GM12873 (cell line): ENCODE data around the gene CIAO3.
A peak's percentile ranks its signal among the peaks of the same experiment; 100 is the strongest.

Experiments used
- TF ChIP-seq, protein P1 (sequence below): IDR thresholded peaks from 2 replicates; pipeline ENCODE4 v1.5.1; 2012; ENCODE audit warnings: low read depth, mild to moderate bottlenecking, moderate library complexity, low read length, control low read depth; ENCODE audit not compliant: insufficient read depth; ENCODE audit errors: missing control alignments

Gene CIAO3

DNA sequence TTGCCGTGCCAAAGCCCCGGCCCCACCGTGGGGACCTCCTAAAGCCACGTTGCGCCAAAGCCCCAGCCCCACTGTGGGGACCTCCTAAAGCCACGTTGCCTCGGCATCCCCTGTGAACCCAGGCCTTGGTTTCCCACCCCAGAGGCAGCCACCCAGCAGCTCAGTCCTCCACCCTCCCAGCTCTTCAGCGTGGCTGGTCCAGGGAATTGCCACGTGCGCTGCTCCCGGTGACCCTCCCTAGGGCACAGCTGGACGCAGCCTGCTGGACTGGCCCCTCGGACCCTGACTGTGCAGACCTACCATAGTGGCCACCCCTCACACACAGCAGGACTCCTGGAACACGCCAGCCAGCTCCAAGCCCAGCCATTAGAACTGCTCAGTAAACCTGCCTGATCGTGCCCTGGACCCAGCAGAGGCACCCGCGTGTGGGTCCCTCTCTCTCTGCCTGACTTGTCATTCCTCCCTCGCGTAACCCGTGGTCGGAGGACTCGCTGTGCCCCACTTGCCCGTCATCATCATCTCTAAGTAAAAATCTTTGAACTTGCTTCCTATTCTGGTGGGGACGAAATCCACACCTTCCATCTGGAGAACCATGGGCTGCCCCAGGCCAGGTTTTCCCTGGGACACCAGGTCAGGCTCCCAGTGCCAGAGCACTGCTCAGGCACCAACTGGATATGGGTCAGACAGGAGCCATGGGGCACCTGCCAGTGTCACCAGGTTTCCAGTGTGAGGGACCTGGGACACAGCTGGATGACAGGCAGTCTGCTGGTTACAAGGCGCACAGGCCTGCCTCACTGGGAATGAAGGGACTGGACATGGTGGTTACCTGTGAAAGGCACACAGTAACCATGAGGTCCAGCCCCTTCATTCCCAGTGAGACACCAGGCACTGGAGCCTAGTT is 5.6 kb downstream of the CIAO3 start:
- TF ChIP-seq, protein P1, sequence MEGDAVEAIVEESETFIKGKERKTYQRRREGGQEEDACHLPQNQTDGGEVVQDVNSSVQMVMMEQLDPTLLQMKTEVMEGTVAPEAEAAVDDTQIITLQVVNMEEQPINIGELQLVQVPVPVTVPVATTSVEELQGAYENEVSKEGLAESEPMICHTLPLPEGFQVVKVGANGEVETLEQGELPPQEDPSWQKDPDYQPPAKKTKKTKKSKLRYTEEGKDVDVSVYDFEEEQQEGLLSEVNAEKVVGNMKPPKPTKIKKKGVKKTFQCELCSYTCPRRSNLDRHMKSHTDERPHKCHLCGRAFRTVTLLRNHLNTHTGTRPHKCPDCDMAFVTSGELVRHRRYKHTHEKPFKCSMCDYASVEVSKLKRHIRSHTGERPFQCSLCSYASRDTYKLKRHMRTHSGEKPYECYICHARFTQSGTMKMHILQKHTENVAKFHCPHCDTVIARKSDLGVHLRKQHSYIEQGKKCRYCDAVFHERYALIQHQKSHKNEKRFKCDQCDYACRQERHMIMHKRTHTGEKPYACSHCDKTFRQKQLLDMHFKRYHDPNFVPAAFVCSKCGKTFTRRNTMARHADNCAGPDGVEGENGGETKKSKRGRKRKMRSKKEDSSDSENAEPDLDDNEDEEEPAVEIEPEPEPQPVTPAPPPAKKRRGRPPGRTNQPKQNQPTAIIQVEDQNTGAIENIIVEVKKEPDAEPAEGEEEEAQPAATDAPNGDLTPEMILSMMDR = no peak

DNA sequence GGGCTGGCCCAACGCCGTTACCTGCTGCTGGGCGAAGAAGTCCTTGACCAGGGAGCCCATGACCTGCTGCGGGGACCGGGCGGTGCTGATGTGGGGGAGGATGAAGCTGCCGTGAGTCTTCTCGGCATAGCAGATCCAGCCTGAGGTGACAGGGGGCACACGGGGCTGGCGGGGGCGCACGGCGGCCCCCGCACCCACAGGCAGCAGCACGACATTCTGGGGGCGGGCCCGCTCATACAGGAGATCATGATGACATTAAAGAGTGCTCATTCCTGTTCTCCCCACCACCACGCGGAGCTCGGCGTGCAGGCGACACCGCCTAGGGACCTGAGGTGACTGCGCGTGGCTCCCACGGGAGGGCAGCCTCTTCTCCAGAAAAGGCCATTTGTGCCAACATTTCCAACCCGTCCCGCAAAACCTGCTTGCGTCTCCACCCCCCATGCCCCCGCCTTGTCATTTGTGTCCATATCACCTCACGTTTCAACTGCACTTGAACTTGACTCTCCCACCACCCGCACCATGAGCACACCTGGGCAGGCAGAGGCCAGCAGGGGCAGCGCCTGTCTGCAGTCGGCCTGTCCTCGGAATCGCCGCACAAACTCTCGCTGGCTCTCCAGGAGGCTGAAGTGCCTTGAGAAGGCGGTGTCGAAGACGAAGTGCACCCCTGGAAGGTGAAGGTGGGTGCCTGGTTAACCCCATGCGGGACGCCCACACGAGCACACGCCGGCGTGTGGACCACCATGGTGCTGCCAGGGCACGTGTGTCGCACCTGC is 6.4 kb downstream of the CIAO3 start:
- TF ChIP-seq, protein P1 = no peak

DNA sequence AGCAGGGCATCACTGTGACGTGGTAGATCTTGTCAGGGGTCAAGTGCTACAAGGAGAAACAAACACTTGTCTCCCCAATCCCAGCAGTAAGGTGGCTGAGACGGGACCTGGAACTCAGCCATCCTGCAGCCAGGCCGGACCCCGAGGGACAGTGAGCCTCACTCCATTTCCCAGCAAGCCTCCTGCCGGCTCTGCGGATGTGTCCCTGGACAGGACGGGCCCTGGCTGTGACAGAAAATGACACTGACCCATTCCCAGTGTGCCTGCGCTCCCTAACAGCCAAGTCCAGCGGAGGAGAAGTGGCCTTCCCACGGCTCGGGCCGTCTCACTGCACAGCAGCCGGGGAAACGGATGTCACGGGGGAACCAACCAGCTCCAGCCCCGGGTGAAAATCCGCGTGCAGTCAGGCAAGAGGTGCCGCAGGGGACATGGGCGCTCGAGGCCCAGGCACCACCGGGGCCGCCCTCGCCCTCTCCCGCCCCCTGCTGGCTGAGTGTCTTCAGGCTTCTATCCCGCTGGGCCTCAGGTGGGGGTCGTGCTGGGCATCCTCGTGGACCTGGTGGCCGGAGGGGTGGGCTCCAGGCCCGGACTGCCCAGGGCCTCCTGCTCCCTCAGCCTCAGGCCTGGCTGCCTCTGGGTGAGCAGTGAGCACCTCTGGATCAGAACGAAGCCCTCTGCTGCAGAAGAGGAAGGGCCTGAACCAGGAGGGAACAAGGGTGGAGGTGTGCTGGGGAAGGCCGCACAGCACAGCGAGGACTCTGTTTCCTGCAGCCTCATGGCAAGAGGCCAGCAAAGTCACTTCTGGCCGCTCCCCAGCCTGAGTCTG is 7.2 kb downstream of the CIAO3 start:
- TF ChIP-seq, protein P1 = peak; percentile 46

DNA sequence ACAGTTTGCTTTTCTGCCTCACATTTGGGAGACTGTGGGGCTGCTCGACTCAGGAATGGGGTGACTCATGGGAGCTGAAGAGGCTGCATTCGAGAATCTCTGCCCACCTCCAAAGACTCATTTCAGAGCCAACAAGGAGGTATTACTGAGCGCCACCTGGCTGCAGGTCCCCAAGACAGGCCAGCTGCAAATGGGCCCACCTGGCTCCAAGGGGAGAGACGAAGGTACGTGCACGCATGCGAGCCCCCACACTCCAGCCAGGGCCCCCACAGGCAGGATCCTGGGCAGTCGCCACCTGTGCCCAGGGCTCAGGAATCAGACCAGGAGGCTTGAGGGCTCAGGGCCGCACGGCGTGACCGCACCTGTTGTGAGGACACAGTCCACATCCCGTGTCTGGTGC is 7.9 kb downstream of the CIAO3 start:
- TF ChIP-seq, protein P1 = no peak

DNA sequence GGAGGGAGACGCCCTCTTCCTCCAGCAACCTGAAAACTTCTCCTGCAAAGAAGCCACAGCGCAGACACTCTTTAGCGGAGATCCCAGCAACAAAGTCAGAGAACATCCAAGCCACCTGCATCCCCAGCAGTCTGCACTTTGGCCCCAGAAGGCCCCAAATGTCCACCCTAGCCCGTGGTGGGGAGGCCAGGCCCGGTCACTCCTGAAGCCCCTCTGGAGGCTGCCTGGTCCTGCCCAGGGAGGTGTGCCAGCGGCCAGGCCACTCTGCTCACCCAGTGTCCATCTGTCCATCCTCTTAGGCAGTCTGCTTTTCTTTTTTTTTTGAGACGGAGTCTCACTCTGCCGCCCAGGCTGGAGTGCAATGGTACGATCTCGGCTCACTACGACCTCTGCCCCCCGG is 8.5 kb downstream of the CIAO3 start:
- TF ChIP-seq, protein P1 = no peak

DNA sequence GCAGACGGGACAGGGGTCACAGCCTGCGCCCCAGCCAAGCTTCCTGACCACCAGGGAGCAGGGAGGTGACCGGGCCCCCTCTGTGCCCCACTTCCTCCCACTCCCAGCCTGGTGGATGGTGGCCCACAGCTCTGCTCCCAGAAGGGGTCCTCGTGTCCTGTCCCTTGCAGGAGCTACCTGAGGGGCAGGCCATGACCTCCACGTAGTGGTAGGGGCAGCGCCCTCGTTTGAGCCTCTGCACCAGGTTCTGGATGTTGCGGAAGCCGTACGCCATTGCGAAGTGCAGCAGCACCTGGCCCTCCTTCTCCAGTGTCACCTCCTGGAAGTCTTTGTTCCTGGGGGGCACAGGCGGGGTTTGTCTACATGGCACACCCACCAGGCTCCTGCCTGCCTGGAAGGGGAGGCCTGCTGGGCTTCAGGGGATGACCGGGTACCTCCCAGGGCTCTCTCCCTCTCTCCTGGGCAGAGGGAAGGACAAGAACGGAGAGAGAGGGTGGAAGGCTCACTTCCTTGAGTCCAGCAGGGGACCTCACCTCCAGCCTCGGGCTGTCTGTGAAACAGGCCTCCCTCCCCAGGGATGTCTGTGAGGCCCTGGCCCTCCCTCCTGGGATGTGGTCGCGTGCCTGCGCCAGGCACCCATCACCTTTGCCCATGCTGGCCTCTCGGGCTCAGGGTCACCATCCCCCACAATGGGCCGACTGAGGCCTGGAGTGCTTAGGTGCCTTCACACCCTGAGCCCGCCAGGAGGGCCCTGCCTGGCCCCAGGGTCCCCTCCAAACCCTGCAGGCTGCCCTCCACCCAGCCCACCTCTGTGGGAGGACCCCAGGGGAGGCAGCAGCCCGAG is 9.9 kb downstream of the CIAO3 start:
- TF ChIP-seq, protein P1 = no peak
